Kidney tubule cell (primary cell): ENCODE results near the gene CPNE8.
"Not testable (repeated sequence)": the region's sequence is repeated elsewhere in the genome, so short reads cannot be mapped to it uniquely, and the experiment has no call there.

Experiments
- DNase-seq: peaks from one replicate; pipeline ENCODE4 v3.0.0-alpha.2; 2018; ENCODE audit warnings: low spot score

CPNE8 gene

GRCh38 chr12:38825006-38825405 is 80.4 kb downstream of the CPNE8 start:
- no peak for DNase-seq

- DNase-seq: peak; percentile 16
These were observed 81.7 kb downstream of the CPNE8 start for GRCh38 chr12:38823738-38824137.

DNA sequence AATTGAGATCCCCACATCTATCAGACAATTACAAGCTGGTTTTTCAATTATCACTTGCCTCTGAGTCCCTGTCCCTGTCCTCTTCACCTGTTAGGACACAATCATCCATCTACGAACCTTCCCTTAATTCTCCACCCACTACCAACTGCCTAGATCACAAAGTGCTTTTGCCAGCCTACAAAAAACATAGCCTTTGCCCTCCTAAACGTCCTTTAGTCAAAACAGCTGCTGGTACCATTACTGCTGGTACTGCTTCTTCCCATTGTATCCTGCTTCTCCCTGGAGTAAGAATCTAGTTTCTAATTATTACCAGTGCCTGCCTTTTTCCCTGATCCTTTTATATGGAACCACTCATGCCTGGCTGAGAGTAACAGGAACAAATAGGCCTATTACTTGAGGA is 82.1 kb downstream of the CPNE8 start:
- no peak for DNase-seq

DNA sequence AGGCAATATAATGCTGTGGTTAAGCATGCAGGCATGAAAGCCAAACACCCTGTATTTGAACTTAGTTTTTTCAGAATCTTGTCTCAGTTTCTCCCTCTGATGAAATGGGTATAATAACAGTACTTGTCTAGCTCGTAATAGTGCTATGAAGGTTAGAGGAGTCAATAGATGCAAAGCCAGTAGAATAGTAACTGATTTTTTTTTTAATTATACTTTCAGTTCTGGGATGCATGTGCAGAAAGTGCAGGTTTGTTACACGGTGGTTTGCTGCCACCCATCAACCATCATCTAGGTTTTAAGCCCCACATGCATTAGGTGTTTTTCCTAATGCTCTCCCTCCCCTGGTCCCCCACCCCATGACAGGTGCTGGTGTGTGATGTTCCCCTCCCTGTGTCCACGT is 87.4 kb downstream of the CPNE8 start:
- no peak for DNase-seq

GRCh38 chr12:38813923-38814322 is 91.5 kb downstream of the CPNE8 start:
- DNase-seq: no peak

DNA sequence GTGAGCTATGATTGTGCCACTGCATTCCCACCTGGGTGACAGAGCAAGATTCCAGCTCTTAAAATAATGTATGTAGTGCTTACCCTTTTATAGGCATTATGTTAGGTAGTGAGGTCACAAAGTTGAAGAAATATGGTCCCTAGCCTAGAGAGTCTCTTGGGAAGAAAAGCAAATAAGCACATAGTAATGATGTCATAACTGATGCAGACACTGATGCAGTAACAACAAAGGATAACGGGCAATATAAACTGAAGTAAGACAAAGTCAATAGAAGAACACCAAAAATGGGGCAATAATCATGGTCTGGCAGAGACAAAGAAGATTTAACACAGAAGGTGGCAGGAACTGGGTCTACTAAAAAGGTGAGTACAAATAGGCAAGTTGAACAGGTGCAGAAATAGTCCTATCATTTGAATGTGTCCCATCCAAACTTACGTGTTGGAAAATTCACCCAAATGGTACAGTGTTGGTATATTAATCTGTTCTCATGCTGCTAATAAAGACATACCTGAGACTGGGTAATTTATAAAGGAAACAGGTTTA is 93.5 kb downstream of the CPNE8 start:
- no peak for DNase-seq

GRCh38 chr12:38809832-38810231 is 95.6 kb downstream of the CPNE8 start:
- peak; percentile 20 for DNase-seq

- DNase-seq: no peak
These were observed 117.3 kb downstream of the CPNE8 start for GRCh38 chr12:38788106-38788505.

DNA sequence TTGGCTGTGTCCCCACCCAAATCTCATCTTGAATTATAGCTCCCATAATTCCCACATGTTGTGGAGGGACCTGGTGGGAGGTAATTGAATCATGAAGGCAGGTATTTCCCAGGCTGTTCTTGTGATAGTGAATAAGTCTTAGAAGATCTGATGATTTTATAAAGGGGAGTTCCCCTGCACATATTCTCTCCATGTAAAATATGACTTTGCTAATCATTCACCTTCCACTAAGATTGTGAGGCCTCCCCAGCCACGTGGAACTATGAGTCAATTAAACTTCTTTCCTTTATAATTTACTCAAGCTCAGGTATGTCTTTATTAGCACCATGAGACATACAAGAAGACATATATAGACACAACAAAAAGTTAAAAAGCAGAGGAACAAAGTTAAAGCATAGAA is 120.0 kb downstream of the CPNE8 start:
- peak; percentile 87 for DNase-seq

GRCh38 chr12:38783304-38783703 is 122.1 kb downstream of the CPNE8 start:
- no peak for DNase-seq

DNA sequence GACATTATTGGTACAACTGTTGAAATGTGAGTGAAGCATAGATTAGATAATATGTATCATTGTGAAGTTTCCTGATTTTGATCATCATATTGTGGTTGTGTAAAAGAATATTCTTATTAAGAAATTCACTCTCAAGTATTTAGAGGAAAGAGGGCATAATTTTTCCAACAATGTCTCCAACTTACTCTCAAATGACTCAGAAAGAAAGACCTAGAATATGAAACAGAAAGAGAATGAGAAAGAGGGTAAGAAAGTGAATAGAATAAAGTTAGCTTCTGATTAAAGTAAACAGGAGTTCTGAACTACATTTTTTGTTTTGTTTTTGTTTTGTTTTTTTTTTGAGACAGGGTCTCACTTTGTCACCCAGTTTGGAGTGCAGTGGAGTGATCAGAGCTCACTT is 123.0 kb downstream of the CPNE8 start:
- DNase-seq: no peak

GRCh38 chr12:38776647-38777046 is 128.7 kb downstream of the CPNE8 start:
- DNase-seq: no peak

DNA sequence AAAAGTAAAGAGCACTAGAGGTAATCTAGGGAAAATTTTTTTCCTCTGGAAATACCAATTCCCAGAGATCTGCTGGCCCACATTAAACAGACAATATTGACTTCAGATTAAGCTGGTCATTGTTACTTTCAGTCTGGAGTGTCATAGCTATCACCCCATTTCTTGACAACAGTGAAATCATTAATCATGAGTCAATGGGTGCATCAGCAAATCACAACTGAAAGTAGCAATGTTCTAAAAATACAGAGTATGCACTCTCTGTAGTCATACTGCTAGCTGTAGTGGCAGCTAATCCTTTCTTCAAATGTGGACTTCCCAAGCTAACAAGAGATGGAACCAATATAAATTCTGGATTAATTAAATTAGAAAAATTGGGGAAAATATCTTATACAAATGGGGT is 129.9 kb downstream of the CPNE8 start:
- DNase-seq: peak; percentile 42

GRCh38 chr12:38772437-38772836 is 133.0 kb downstream of the CPNE8 start:
- no peak for DNase-seq

- peak; percentile 13 for DNase-seq
These were observed 133.5 kb downstream of the CPNE8 start for GRCh38 chr12:38771871-38772270.

GRCh38 chr12:38761636-38762342 is 143.6 kb downstream of the CPNE8 start:
- no peak for DNase-seq

DNA sequence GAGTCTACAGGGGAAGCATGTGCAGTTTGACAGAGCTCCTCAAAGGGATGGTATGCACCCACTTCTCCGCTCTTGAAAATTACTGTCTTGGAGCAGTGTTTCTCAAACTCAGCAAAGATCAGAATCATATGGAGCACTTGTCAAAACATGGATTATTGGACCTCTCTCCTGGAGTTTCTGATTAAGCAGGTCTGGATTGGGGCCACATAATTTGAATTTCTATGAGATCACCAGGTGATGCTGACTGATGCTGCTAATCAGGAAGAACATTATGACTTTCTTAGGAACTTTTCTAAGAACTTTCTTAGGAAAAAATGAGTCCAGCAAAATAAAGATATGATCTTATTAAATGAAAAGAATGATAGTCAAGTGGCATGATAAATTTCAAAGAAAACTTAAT is 144.3 kb downstream of the CPNE8 start:
- no peak for DNase-seq

- DNase-seq: no peak
These were observed 145.8 kb downstream of the CPNE8 start for GRCh38 chr12:38759621-38760020.

DNA sequence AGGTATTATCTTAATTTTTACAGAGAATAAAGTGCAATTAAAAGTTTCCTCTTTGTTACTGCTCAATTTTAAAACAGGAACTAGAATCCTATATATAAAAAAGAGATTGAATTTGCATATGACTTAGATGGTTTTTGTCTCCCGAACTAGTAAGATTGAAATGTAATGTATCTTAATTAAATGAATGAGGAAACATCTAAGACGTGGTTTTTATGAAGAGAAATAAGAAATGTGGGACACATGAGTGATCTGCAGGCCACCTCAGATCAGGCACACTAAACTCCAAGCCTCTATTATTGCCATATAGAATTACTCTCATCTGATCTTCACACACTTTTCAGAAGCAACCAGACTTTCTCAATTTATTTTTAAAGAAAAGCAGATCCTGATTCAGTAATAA is 158.6 kb downstream of the CPNE8 start:
- DNase-seq: no peak

DNA sequence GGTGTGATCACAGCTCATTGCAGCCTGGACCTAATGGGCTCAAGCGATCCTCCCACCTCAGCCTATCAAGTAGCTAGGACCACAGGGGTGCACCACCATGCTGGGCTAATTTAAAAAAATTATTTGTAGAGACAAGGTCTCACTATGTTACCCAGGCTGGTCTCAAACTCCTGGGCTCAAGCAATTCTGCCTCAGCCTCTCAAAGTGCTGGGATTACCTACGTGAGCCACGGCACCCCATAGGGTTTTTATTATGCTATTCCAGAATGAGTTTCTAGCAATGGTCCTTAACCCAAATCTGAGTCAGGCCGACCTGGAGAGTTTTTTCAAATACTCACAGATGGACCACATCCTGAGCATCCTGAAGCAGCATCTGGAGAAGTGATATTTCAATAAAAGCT is 159.8 kb downstream of the CPNE8 start:
- DNase-seq: no peak

DNA sequence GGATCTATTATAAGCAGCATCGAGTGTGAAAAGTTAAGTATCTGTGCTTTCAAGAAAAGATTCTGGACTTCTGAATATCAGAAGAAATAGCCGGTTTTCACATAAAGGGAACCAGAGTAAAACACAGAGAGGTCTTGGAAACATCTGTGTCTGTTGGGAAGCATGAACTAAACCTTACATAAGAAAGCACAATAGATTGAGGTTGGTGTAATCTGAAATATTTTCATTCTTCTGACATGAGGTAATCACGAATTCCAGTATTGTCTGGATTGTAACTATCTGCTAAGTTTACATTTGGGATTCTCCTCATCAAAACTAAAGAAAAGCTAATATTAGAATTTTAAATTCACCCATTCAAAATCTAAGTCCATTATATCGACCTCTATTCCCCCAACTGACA is 161.3 kb downstream of the CPNE8 start:
- DNase-seq: no peak

DNA sequence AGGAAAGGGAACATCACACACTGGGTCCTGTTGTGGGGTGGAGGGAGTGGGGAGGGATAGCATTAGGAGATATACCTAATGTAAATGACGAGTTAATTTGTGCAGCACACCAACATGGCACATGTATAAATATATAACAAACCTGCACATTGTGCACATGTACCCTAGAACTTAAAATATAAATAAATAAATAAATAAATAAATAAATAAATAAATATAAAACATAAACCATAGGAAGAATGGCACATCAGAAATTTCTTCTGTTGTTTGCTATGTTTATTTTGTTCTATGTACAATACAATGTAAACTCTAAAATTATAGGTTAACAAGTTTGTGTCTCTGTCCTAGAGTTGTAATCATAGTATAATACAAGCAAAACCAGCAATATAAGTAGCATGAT is 162.9 kb downstream of the CPNE8 start:
- DNase-seq: not testable (repeated sequence)

DNA sequence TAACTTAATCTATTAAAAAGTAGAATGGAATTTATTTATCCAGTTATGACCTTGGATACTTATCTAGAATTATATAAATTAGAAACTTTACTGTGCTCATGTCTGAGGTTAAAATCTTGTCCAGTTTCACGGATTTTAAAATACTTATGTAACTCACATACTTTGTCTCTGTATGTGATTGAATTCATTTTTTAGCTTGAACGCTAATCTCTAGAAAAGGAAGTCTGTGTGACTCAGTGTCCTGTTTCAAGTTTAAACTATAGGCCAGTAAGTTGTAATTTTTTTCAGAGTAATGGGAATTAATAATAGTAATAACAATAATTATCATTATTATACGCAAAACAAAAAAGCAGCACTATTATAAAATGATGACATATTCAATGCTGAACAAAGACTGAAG is 168.6 kb downstream of the CPNE8 start:
- DNase-seq: no peak

DNA sequence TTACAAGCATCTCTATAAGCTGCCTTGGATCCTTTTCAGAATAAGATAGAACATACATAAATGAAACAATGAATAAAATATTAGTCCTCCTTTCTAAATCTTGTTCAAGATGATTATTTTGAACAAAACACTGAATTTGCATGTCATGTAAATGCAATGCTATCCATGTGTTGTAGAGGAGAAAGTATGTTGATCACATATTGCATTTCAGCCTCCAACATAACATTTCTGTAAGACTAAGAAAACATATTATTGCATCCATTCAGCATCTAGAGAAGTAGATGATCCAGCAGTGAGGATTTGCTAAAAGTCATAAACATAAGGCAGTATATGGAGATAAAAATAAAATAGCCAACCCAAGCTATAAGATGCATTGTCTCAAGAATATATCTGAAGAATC is 172.6 kb downstream of the CPNE8 start:
- DNase-seq: no peak
